HG03439 (cell line): ENCODE results near the gene PRDX2.

Experiments
- ATAC-seq: cut with Tn5 transposase; IDR thresholded peaks from one replicate; pipeline ENCODE4 v1.9.1; 2021; ENCODE audit warnings: mild to moderate bottlenecking, moderate library complexity; ENCODE audit not compliant: unreplicated experiment

The PRDX2 gene

GRCh38 chr19:12793290-12794195 lies 8.1 kb downstream of the PRDX2 start:
- ATAC-seq = peak; percentile 25

DNA sequence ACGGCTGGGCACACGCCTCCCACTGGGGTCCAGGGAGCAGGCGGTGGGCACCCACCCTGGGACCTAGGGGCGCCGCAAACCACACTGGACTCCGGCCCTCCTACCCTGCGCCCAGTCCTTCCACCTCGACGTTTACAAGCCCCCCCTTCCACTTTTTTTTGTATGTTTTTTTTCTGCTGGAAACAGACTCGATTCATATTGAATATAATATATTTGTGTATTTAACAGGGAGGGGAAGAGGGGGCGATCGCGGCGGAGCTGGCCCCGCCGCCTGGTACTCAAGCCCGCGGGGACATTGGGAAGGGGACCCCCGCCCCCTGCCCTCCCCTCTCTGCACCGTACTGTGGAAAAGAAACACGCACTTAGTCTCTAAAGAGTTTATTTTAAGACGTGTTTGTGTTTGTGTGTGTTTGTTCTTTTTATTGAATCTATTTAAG lies 8.7 kb downstream of the PRDX2 start:
- ATAC-seq = no peak

GRCh38 chr19:12792051-12792852 lies 9.3 kb downstream of the PRDX2 start:
- no peak for ATAC-seq

GRCh38 chr19:12791345-12792050 lies 10.1 kb downstream of the PRDX2 start, which contains the start of gene JUNB:
JUNB (plus strand) TSS chr19:12791486; CDS start chr19:12791772, 286 bp downstream.
- ATAC-seq = peak; percentile 32

DNA sequence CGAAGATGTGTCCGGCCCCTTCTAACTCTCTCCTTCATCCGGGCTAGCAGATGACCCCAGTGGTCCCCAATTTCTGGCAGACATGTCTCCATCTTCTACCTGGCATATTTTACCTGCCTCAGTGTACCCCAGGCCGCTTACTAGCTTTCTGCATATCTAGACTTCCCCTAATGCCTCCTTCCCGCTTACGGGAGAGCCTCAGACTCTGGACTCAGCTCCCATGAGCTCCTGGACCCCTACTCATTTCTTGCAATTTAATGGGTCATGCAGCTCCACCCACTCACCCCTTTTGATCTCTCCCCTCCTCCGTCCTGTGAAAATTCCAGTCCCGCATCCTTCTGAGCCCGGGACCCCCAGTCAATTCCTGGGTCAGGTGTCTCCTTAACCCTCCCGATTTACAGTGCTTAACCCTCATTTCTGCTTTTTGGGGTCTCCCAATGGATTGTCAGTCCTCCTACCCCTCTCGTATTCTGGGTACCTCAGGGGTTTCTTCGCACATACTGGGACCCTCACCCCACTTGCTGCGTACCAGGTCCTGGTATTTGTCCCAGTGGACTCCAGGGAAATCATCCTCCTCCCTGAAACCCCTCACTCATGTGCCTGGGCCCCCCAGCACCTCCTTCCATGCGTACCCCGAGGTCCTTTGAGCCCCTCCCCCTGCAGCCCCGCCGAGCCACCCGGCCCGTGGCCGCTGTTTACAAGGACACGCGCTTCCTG lies 10.8 kb downstream of the PRDX2 start:
- no peak for ATAC-seq

DNA sequence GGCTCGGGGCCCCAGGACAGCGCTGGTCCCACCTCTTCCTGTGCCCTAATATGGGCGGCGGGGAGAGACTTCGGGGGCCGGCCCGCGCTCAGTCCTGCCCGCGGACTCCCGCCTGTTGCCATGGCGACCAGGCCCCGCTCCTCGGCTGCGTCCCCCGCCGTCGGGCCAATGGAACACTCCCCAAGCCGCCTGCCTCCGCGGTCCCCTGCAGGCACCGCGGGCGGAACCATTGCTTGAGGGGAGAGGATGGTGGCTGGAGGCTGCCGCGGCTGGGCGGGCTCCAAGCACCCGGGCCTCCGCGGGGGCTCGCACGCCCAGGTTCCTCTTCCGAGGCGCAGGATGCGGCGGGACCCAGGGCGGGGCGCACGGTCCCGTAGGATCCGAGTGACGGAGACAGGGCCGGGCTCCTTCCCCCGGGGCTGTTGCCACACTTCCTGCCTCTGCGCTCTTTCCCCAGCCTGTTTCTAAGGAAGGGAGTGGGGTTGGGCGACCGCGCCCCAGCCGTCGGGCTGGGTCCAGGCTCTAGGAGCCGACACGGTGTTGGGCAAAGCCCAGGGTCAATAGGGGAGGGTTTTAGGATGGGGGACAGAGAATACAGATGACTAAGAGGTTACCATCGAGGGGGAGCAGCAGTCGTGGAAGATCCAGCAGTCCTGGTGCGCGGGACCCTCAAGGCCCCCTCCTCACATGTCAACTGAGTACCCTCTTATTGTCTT lies 11.5 kb downstream of the PRDX2 start:
- ATAC-seq = peak; percentile 37

DNA sequence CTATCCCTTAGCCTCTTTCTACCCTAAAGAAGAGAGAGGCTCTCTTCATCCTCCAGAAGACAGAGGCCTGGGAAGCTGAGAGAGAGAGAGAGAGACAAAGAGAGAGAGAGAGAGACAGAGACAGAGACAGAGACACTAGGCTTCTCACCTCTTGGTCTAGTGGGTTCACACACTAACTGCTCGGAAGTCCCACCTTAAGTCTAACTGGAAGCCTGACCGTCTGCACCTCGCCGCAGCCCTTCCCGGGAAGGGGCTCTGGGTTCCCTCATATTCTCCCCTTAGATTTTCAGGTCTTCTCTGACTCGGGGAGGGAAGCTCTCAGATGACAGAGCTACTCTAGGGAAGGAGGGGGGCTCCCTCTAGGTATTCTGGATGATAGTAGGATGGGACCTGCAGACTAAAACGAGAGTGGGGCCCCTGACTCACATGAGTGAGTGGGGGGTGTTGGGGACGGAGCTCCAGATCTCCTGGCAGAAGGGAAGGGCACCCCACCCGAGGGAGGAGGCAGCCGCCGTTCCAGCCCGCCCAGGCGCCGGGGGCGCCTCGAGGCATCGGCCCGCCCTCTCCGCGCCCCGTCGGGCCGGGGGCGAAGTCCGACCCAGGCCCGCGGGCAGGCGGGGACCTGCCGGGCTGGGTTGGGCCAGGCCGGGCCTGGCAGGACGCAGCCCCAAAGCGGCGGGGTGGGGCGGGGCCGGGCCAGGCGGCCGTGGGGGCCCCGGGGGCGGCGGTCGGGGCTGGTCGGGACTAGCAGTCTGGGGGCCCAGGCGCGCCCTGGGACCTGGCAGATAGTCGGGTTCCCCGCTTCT lies 12.3 kb downstream of the PRDX2 start:
- ATAC-seq = no peak

- no peak for ATAC-seq
Observed at GRCh38 chr19:12788682-12789097, 12.9 kb downstream of the PRDX2 start.

- ATAC-seq = no peak
Observed at GRCh38 chr19:12788042-12788681, 13.4 kb downstream of the PRDX2 start.

DNA sequence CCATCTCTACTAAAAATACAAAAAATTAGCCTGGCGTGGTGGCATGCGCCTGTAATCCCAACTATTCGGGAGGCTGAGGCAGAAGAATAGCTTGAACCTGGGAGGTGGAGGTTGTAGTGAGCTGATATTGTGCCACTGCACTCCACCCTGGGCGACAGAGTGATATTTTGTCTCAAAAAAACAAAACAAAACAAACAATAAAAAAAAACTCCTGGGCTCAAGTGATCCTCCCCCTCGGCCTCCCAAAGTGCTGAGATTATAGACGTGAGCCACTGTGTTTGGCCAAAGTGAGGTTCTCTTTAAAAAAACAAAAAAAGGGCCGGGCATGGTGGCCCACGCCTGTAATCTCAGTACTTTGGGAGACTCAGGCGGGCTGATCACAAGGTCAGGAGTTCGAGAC lies 14.1 kb downstream of the PRDX2 start:
- no peak for ATAC-seq

DNA sequence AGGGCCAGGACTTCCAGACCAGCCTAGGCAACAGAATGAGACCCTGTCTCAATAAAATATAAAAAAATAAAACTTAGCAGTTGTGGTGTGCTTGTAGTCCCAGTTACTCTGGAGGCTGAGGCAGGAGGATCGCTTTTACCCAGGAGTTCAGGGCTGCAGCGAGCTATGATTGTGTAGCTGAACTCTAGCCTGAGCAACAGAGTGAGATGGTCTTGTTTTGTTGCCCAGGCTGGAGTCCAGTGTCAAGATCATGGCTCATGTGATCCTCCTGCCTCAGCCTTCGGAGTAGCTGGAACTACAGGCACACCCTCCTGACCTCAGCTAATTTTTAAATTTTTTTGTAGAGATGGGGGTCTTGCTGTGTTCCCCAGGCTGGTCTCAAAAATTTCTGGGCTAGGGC lies 14.6 kb downstream of the PRDX2 start:
- ATAC-seq = no peak

DNA sequence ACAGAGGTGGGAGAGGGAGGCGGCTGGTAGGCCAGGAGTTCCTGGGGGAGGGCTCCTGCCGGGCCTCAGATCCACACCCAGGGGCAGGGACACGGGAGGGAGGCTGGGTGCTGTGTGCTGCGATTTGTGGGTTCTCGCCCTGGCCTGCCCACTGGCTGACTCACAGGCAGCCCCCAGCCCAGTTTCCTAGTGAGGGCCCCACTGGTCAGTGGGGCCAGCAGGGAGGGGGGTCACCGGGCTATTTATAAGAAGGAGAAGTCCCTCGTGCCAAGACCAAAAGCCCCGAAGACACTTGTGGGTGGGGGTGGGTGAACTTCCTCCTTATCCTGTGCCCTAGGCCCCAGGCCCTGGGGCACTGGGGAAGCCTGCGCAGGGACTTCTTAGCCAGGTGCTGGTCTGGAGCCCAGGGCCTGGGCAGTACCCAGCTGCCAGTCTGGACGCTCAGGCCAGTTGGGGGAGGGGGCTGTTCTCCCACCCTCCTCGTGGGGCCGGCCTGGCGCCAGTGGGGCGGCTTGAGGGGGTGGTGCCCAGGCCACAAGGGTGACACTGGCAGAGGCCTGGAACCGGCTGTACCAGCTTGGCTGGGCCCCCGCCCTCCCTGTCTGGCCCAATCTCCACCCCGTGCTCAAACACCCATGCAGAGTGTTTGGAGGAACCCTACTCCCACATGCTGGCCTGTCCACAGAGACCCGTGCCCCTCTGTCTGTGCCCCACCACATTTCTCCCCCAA lies 15.3 kb downstream of the PRDX2 start:
- ATAC-seq = no peak

DNA sequence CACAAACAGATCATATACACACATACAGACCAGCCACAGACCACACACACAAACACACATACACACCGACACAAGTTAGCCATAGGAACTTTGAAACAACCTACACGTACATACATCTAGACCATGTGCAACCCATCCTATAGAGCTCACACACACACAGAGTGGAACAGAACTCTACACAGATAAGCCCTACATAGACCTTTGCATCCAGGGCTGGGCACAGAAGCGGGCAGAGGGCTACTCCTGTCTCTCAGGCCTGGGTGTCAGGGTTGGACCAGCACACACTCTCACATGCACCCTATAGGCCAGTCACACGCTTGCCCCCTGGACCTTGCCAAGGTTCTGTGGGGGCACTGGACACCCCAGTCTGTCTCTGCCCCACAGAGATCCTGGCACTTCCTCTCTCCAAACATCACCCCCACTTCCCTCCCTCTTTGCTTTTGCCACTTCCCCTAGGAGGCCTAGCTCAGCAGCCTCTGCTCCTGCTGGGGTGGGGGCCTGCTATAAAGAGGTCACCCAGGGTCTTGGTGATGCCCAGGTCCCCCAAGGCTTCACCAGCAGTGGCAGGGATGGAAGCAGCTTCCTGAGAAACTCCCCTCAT lies 16.1 kb downstream of the PRDX2 start:
- ATAC-seq = no peak

DNA sequence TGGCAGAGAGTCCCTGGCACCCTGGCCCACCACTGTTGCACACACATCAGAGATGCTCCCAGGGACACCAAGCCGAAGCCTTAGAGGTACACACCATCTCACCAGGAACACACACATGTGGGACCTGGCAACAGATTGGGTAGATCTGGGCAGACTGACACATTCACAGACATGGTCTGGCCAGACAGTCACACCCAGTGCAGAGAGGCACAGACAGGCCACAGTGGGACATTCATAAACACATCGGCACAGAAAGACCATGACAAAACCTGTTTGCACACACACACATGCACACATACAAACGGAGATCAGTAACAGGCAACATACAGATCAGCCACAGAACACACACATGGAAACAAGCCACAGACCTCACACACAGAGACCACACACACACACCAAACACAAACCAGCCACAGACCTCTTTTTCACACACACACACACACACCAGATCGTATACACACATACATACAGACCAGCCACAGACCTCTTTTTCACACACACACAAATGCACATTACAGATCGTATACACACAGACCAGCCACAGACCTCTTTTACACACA lies 16.6 kb downstream of the PRDX2 start:
- no peak for ATAC-seq

- ATAC-seq = no peak
Observed at GRCh38 chr19:12784394-12784870, 17.2 kb downstream of the PRDX2 start.

- ATAC-seq = no peak
Observed at GRCh38 chr19:12783849-12784393, 17.7 kb downstream of the PRDX2 start.
